Measurements from ENCODE around the gene PALLD. TPM values are rescaled to one million over a fixed set of nuclear protein-coding genes. Genes with fewer than 3 reads are reported as not detected.

Gene PALLD
- total RNA-seq, 1 donor from 2014 or later, result 25.0 TPM

DNA sequence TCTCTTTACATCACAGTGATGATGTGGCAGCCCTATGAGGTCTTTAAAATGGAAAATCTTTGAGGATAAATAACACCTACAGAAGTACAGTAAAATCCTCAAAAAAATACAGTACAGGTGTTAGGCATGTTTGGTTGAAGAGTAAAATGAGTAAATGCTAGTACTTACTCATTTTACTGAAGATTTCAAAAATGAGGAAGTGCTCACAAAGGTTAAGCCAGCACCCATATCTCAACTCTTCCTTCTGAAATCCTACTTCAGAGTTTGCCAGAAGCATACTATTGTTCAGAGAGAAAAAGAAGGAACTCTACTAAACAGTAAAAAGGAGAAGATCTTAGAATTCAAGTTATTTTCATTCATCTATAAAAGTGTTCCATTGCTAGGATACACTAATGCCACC lies 382.3 kb downstream of the PALLD start:
- DNase-seq, result no peak

DNA sequence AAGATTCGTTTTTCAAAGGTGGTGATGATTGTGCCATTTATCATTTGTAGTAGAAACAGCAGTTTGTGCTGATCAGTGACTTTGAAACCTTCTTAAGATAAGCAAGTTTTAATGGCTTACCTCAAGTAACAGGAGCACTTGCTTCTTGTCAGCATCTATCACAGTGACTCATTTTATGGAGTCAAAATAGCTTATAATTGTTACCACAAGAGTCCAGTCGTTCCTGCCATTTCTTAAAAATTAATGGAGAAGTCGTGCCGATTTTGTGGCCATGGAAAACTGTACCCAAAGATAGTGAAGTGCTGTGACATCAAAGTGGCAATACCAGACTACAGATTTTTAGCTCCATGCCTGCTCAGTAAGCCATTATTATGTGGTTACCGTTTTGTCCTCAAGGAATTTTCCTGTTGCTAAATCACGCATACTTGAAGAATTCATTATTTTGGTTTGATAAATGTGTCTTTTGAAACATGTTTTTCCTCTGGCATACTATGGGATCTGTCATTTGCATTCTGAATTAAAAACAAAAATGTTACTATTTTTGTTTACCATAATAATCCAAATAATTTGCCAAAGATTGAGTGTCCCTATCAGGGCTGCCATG lies 383.3 kb downstream of the PALLD start:
- no peak for DNase-seq

DNA sequence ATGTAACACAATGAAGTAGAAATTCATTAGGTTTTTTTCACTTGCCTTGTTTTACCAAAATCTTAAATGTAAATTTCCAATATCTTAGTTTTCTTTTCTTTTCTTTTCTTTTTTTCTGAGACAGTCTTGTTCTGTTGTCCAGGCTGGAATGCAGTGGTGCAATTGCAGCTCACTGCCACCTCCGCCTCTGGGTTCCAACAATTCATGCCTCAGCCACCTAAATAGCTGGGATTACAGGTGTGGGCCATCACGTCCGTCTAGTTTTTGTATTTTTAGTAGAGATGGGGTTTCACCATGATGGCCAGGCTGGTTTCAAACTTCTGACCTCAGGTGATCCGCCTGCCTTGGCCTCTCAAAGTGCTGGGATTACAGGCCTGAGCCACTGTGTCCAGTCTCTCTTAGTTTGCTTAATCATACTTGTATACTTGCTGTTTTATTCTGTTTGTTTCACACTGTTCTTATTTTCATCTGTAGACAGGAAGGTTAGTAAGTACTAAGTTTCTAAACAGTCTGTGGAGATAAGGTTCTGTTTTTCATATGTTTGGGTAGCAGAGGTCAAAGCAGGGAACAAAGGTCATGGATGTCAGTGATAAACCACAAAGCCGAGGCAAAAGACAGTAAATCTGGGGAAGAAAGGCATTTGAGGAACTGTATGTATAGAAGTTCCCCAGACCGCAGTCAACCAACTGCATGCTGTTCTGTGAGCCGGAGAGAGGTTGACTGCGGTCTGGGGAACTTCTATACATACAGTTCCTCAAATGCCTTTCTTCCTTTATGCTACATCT lies 384.2 kb downstream of the PALLD start:
- DNase-seq, result no peak

DNA sequence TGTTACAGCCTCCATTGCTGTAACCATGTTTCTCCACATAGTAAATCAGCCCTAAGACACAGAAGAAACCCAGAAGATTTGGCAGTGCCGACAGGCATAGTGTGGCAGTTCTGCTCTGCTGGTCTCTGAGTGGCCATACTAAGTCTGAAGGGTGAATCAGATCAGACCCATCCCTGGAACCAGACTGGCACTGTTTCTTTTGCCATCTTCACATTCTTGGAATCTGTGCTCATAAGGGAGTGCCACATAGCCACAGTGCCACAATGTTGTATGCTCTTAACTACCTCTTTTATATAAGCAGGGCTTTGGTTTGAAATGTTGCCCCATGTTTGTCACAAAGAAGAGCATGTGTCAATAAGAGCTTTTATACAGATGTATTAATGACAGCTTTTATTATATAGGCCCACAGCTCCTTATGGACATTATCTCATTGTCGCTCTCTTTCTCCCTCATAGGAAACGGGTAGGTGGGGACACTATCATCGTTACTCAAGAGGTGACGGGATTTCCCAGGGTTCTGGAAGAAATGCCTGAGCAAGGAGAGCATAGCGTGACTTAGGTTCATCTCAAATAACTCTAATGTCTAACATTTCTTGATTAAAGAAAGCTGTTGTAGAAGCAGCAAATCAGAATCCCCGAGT lies 385.0 kb downstream of the PALLD start:
- no peak for DNase-seq

DNA sequence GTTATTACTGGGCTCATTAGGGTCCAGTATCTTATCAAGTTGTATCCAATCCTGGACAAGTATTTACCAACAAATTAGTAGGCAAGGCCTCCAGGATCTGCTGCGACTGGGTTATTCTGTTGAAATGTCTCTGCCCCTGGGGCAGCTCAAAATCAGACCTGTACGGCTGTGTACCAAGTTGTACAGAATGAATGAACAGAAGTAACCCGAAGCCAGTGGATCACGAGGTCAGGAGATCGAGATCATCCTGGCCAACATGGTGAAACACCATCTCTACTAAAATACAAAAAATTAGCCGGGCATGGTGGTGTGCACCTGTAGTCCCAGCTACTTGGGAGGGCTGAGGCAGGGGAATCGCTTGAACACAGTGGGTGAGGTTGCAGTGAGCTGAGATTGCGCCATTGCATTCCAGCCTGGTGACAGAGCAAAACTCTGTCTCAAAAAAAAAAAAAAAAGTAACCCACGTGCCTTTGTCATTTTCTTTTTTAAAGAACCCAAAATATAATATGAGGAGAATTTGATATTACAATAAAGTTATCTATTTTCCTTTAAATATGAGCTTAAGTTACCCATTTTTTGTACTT lies 385.9 kb downstream of the PALLD start:
- no peak for DNase-seq

DNA sequence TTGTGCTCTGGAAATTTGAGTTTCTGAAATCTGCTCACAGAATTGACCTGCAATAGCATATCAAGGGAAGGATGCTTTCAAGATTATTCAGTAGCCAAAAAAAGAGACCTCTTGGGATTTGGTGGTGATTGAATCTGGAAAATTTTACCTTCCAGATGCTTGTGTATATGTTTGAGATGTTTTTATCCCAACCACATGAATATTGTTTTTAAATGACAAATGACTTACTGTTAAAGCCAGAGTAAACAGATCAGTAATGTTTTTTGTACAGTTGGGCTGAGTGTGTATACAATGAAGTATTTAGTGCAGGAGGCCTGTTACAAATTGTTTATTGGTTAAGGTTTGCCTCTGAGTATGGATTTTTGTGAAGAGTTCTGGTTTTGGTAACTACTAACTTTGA lies 386.7 kb downstream of the PALLD start:
- DNase-seq, result no peak

DNA sequence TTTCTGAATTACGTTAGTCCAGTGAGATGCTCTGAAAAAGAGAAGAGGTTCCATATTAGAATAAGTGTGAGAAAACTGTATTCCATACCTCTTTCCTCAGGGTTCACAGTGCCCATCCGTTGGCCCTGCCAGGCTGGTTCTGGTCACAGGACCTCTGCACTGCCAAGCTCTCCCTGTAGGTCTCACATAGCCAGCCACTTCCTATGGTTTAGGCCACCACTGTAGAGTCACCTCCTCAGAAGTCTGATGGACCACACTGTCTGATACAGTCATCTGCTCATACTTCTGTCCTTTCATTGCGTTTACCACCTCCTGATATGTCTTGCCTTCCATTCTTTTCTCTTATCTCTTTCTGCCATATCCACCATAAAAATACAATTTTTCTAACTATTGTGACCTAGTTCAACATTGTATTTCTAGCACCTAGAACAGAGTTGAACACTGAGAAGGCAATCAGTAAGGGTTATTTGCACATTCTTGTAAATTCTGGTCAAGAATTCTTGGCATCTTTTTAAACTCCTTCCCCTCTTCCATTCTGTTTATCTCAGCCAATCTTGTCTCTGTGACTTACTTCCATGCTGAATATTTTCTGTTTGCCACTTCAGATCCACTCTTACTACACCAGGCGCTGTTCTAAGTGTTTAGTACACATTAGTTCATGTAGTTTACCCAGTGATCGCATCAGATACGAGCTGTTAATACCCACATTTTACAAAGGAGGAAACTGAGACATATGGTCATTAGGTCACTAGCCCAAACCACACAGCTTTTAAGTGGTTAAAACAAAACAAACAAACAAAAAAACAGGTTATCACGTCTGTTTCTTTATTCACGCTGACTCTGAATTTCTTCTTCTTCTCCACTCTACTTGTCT lies 387.6 kb downstream of the PALLD start:
- DNase-seq, result no peak

DNA sequence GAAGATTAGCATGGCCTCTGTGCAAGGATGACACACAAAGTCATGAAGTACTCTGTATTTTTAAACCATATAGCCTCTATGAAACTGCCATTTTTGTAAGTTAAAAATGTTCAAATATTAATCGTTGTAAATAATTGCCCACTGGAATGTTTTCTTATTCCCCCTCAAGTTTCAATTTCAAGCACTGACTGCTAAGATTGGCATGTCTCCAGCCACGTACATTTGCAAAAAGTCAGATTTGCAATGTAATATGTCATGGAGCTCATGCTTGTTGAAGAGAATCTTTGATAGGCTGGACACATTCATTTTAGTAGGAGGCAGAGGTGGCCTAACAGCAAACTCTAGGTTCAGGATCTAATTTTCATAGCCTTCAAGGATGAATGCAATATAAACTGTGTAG lies 388.5 kb downstream of the PALLD start:
- no peak for DNase-seq

DNA sequence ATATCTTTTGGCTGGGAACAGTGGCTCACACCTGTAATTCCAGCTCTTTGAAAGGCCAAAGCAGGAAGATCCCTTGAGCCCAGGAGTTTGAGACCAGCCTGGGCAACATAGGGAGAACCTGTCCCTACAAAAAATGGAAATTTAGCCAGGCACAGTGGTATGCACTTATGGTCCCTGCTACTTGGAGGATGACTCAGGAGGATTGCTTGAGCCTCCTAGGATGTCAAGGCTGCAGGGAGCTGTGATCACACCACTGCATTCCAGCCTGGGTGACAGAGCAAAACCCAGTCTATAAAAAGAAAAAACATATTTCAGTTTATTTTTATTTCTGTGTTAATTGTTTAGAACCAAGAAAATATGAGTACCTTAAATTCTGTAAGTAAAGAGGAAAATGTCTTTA lies 389.5 kb downstream of the PALLD start:
- no peak for DNase-seq

DNA sequence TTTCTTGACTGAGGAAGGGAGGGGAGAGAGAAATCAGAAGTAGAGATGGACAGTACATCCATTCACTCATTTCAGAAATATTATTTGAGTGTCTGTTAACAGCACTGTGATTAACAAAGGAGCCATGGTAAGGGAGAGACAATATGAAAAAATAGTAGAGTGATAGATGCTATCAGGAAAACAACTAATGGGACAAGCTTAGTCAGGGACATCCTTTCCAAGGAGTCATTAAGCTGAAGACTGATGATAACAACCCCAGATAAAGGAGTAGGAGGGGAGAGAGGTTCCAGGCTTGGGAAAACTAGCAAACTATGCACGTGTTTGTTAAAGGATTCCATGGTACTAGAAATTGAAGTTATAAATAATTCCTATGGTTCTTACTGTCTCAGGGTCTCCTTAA lies 391.0 kb downstream of the PALLD start:
- no peak for DNase-seq

DNA sequence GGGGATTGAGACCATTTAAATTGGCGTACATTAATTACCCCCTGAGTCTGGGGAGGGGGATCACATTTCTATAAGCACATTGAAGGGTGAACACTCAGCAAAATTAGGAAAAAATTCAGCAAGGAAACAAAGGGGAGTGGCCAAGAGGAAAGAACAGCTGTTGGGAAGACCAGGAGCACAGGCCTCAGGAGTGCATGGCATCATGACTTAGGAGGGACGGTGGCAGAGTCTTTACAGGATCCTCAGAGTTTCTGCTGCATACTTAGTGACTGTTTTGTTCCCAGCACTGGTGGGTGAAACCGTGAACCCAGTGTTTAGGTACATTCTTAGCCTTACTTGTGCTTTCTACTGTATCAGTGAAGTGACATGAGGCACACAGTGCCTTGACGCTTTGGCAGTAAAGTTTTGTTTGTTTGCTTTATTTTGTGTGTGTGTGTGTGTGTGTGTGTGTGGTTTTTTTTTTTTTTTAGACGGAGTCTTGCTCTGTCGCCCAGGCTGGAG lies 391.9 kb downstream of the PALLD start:
- no peak for DNase-seq

DNA sequence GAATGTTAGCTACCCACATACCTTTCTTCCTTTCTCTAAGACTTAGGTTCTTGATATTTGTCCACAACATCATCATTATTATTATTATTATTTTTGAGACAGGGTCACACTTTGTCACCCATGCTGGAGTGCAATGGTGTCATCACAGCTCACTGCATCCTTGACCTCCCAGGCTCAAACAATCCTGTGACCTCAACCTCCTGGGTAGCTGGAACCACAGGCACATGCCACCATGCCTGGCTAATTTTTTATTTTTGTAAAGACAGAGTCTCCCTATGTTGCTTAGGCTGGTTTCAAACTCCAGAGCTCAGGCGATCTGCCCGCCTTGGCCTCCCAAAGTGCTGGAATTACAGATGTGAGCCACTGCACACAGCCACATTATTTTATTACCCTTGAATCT lies 394.2 kb downstream of the PALLD start:
- no peak for DNase-seq

DNA sequence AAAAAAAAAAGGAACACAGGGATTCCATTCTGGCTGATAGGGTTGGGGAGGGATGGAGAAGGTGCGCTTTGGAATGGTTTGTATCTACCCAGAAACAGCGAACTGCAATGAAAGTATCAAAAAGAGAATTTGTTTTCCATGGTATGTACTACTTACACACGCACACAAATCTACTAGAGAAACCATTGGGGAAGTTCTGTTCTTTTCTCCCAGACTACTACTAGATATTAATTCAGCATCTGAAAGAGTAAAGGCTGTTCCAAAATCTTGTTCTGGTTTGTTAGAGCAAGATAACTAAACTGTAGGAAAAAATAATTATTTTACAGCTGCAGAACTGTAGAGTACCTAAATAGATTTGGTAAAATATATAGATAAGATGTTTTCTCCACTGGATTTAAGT lies 394.8 kb downstream of the PALLD start:
- DNase-seq, result no peak

DNA sequence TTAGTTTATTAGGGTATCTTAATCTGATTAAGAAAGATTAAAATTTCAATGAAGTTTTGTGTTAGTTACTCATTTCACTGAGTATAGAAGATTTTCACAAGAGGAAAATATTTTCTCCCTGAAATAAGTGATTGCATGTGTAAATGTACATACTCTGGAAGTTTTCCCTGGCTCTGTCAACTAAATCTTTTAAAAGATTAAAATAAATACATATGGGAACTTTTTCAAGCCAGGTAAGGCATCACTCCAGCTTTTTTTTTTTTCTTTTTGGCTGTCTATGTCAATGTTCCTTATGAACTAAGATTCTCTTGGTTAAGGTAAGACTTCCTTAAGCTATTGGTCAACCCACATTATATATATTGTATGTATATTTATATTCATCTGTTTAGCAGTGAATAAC lies 395.6 kb downstream of the PALLD start:
- no peak for DNase-seq

DNA sequence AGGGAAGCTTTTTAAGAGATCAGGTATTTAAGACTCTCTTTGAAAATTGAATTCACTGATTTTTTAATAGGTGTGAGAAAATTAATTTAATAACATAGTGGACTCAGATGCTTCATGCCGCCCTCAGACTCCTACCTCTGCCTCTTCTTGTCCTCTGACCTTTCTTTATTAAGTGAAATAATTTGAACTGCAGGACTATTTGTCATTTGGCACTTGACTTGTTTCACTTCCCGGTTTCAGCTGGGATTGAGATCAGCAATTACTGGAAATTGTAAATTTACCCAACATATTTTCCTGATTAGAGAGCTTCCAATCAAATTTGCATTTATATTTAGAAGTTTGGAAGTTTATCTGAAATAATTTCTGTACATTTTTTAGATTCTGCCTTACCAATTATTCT lies 396.4 kb downstream of the PALLD start:
- DNase-seq, result no peak

DNA sequence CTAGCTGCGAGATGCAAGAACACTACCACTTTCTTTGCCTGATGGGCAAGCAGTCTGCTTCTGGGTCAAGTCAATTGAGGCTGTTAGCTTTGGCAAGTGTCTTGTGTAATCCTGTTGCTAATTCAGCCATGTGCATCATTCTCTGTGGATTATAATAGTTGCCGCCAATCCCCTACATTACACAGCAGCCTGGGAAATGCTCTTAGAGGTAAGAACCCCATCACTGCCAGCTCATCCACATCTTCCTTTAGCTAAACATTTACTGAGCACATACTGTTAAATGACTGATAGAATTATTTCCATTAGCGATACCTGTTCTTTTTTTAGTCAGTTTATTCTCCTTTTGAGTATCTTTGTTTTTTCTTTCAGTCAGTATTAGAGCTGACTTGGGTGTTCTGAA lies 397.0 kb downstream of the PALLD start:
- DNase-seq, result no peak

DNA sequence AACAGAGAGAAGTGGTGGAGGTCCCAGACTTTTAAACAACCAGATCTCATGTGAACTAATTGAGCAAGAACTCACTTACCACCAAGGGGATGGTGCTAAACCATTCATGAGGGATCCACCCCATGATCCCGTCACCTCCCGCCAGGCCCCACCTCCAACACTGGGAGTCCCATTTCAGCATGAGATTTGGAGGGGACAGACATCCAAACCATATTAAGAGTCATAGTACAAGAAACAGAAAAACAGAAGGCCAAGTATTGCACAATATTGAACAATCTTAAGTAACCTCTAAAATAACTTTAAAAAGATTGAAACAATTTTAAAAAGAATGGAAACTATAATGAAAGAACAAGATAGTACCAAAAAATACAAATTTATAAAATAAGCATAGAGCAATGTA lies 403.2 kb downstream of the PALLD start:
- no peak for DNase-seq

DNA sequence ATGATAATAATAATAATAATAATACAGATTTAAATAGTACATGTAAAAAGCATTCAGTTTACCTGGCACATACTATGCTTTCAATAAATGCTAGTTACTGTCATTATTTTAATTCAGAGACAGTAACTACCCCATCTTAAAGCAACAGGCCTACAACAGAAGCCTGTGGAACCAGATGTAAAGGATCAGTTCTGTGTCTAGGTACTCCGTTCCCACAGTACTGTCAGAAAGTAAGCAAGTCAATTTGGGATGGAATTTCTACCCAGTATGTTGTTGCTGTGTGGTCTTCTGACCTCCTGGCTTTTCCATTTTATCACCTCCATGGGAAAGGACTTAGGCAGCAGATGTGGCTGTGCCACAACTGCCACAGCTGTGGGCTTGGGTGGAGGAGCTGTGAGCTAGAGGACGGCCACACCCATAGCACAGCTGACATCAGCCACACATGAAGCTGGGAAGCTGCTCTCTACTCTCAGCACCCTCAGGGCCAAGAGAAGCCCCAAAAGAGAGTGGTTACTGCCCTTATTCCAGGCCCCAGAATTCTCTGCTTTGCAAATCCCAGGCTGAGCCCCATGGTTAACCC lies 410.4 kb downstream of the PALLD start:
- no peak for DNase-seq

DNA sequence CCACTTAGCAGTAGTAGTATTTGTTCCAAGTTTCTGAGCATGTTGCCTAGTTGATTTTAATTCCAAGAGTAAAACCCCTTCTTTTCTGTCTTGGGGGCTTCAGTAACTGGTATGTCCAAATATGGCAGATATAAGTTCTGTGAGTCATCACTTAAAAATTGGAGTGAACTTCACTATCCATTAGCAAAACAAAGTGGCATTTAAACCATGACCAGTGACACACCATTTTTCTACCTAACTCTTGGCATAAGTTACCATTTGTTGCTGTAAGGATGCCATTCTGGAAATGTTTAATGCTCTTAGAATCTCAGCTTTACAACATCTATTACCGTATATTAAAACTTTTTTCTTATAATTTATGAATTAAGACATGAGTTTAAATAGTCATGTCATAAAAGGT lies 411.2 kb downstream of the PALLD start:
- DNase-seq, result no peak

DNA sequence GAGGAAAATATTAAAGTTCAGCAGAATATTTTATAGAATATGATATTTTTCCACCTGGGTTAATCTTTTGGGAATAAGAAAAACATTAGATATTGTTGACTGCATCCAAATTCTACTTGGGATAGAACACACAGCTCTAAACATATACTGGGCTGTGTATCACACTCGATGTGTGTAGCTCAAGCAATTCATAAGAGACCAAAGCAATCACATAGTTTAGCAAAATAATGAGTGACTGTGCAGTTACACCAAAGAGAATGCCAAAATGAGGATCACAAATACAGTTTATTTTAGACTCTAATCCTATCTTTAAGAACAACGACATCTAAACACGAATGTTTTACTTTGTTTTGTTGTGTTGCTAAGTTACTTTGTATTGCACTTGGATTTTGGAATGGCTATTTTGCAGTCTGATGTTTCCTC lies 412.0 kb downstream of the PALLD start:
- no peak for DNase-seq

DNA sequence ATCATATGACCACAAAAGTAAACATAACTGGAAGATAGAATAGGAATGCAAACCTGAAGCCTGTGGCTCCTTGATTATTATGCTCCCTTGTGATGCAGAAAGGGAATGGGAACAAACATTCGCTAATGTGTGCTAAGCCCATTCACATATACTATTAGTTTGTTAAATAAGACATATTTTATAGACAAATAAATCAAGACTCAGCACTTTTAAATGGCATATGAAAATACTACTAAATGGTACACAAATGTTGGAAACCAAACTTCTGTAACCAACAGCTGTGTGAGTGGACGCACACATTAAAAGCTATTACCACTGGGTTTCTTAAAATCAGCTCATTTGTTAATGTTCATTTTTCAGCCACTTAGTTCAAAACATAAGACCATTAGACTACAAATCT lies 417.2 kb downstream of the PALLD start:
- DNase-seq, result no peak

Data from occipital lobe (tissue), 2 donors.